ENCODE measurements around the gene TEX14.

DNA sequence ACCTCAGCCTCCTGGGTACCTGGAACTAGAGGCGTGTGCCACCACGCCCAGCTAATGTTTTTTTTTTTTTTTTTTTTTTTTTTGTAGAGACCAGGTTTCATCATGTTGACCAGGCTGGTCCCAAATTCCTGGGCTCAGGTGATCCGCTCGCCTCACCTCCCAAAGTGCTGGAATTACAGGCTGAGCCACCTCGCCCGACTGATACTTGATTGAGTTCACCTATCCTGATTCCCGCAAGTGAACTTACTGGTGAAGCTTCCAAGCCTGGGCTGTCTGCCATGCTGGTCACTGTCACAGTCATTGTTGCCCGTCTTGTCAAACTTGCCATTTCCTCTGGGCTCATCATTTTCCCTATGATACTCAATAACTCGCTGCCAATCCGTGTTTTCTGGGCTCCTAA, 106.3 kb downstream of the TEX14 start:
- TF ChIP-seq, protein P1, sequence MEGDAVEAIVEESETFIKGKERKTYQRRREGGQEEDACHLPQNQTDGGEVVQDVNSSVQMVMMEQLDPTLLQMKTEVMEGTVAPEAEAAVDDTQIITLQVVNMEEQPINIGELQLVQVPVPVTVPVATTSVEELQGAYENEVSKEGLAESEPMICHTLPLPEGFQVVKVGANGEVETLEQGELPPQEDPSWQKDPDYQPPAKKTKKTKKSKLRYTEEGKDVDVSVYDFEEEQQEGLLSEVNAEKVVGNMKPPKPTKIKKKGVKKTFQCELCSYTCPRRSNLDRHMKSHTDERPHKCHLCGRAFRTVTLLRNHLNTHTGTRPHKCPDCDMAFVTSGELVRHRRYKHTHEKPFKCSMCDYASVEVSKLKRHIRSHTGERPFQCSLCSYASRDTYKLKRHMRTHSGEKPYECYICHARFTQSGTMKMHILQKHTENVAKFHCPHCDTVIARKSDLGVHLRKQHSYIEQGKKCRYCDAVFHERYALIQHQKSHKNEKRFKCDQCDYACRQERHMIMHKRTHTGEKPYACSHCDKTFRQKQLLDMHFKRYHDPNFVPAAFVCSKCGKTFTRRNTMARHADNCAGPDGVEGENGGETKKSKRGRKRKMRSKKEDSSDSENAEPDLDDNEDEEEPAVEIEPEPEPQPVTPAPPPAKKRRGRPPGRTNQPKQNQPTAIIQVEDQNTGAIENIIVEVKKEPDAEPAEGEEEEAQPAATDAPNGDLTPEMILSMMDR (IDR thresholded peaks at IDR 0.05), result no peak
- no peak for TF ChIP-seq POLR2A (IDR thresholded peaks at IDR 0.05)
- TF ChIP-seq POLR2AphosphoS5 (IDR thresholded peaks at IDR 0.05), result no peak
- no peak for TF ChIP-seq EP300 (IDR thresholded peaks at IDR 0.05)
